ENCODE data around the gene CMTM7.

The CMTM7 gene

GRCh38 chr3:32493437-32494414 is 102.1 kb downstream of the CMTM7 start:
- ChIA-PET POLR2A (no interaction called here), CTCF (interaction anchor here (0.9 kb wide), 1 partner anchor 26 kb away, joined by 4 read pairs; no protein-coding TSS in a partner anchor)
- no peaks in the 10 kb centered on the region for H3K4me1 ChIP-seq (ENCODE audit: control insufficient read depth, insufficient read depth, low read length)
- H3K4me3 ChIP-seq (ENCODE audit: low read depth, low read length) = no peak overlapping the region
- TF ChIP-seq ZNF341 (tag by site-specific recombination; IDR thresholded peaks at IDR 0.05; ENCODE audit: low read depth) = no peak
- no peak for TF ChIP-seq ZNF623 (tag by site-specific recombination; IDR thresholded peaks at IDR 0.05)
- TF ChIP-seq ZNF221 (tag by site-specific recombination; IDR thresholded peaks at IDR 0.05; ENCODE audit: borderline replicate concordance) = no peak
- peak; percentile 64 for TF ChIP-seq EGR2 (tag by site-specific recombination; IDR thresholded peaks at IDR 0.05; ENCODE audit: low read depth)
- TF ChIP-seq ZSCAN30 (tag by site-specific recombination; IDR thresholded peaks at IDR 0.05) = no peak
- no peak for TF ChIP-seq ZNF585B (tag by site-specific recombination; IDR thresholded peaks at IDR 0.05)
- TF ChIP-seq, protein P1, sequence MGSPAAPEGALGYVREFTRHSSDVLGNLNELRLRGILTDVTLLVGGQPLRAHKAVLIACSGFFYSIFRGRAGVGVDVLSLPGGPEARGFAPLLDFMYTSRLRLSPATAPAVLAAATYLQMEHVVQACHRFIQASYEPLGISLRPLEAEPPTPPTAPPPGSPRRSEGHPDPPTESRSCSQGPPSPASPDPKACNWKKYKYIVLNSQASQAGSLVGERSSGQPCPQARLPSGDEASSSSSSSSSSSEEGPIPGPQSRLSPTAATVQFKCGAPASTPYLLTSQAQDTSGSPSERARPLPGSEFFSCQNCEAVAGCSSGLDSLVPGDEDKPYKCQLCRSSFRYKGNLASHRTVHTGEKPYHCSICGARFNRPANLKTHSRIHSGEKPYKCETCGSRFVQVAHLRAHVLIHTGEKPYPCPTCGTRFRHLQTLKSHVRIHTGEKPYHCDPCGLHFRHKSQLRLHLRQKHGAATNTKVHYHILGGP (tag by site-specific recombination; IDR thresholded peaks at IDR 0.05) = no peak
- TF ChIP-seq, protein P2, sequence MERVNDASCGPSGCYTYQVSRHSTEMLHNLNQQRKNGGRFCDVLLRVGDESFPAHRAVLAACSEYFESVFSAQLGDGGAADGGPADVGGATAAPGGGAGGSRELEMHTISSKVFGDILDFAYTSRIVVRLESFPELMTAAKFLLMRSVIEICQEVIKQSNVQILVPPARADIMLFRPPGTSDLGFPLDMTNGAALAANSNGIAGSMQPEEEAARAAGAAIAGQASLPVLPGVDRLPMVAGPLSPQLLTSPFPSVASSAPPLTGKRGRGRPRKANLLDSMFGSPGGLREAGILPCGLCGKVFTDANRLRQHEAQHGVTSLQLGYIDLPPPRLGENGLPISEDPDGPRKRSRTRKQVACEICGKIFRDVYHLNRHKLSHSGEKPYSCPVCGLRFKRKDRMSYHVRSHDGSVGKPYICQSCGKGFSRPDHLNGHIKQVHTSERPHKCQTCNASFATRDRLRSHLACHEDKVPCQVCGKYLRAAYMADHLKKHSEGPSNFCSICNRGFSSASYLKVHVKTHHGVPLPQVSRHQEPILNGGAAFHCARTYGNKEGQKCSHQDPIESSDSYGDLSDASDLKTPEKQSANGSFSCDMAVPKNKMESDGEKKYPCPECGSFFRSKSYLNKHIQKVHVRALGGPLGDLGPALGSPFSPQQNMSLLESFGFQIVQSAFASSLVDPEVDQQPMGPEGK (tag by site-specific recombination; IDR thresholded peaks at IDR 0.05) = no peak
- TF ChIP-seq ZNF530 (tag by site-specific recombination; IDR thresholded peaks at IDR 0.05; ENCODE audit: low read depth) = no peak
- no peak for TF ChIP-seq SALL2 (tag by site-specific recombination; IDR thresholded peaks at IDR 0.05; ENCODE audit: borderline replicate concordance)
- TF ChIP-seq ZNF792 (tag by site-specific recombination; IDR thresholded peaks at IDR 0.05) = no peak
- TF ChIP-seq ZNF280C (tag by site-specific recombination; IDR thresholded peaks at IDR 0.05) = no peak
- TF ChIP-seq ZNF292 (tag by site-specific recombination; IDR thresholded peaks at IDR 0.05; ENCODE audit: borderline replicate concordance, low read depth) = no peak
- TF ChIP-seq ZFHX2 (tag by site-specific recombination; conservative IDR thresholded peaks at IDR 0.05) = peak; percentile 50
- TF ChIP-seq WT1 (tag by site-specific recombination; IDR thresholded peaks at IDR 0.05) = no peak
- TF ChIP-seq, protein P3, sequence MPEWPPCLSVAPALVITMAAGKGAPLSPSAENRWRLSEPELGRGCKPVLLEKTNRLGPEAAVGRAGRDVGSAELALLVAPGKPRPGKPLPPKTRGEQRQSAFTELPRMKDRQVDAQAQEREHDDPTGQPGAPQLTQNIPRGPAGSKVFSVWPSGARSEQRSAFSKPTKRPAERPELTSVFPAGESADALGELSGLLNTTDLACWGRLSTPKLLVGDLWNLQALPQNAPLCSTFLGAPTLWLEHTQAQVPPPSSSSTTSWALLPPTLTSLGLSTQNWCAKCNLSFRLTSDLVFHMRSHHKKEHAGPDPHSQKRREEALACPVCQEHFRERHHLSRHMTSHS (tag by site-specific recombination; IDR thresholded peaks at IDR 0.05) = no peak
- H3K27ac ChIP-seq (ENCODE audit: extremely low read depth, low read depth, low read length) = no peak overlapping the region
- H3K9me3 ChIP-seq (ENCODE audit: control insufficient read depth, insufficient read depth, low read depth, low read length) = no peaks in the 10 kb centered on the region
- peaks cover 0 to 5% of the 10 kb centered on the region in 2 experiments; a peak in 1 of 3 replicates for H3K36me3 ChIP-seq (ENCODE audit: control insufficient read depth in 2 of 2, insufficient read depth in 1 of 2, low read length in 2 of 2)

DNA sequence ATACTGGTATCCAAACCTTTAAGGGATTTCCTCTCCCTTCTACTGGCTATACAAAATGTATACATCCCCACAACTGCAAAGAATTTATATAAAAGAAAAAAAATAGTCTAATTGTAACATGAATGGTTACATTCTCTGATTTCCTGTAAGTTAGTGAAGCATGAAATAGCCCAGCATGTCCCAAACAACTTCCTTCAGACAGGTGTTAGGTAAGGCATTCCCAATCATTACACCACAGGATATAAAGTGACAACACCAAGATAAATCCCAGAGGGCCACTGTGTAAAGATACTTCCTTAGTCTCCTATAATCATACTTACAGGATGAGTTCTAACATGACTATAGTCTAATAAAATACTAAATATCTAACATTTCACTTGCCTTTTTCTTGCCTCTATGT is 103.4 kb downstream of the CMTM7 start:
- ChIA-PET CTCF (no interaction called here), POLR2A (no interaction called here)
- Histone ChIP-seq H3K9me3 (ENCODE audit: control insufficient read depth, insufficient read depth, low read depth, low read length) (no peaks in the 10 kb centered on the region), H3K27ac (ENCODE audit: extremely low read depth, low read depth, low read length) (no peak overlapping the region), H3K36me3 (ENCODE audit: control insufficient read depth in 2 of 2, insufficient read depth in 1 of 2, low read length in 2 of 2) (peaks cover 0 to 5% of the 10 kb centered on the region in 2 experiments; a peak in 1 of 3 replicates), H3K4me1 (ENCODE audit: control insufficient read depth, insufficient read depth, low read length) (peaks cover 4% of the 10 kb centered on the region; the same call in 1 of the 2 replicates), H3K4me3 (ENCODE audit: low read depth, low read length) (no peak overlapping the region)
- no peak for TF ChIP-seq ZNF266 (tag by site-specific recombination; IDR thresholded peaks at IDR 0.05; ENCODE audit: low read depth)
- no peak for TF ChIP-seq ZNF140 (tag by site-specific recombination; IDR thresholded peaks at IDR 0.05)

All from HEK293 (cell line).